Right lobe of liver (tissue), 6 donors: ENCODE data around the gene TFPI2. TPM values are rescaled to one million over a fixed set of nuclear protein-coding genes. Genes with fewer than 3 reads are reported as not detected.

Experiments used
- ATAC-seq, 4 donors: fragments of 200-7000 bp; cut with Tn5 transposase; one replicate each; pipeline ENCODE4 v1.9.1; 2020; ENCODE audit warnings: mild to moderate bottlenecking in 4 of 4, moderate library complexity in 4 of 4
- DNase-seq, 3 donors: peaks; one replicate each; pipeline ENCODE4 v3.0.0-alpha.2; 2020
- H3K27ac ChIP-seq, 3 donors: fragments of 200-600 bp; one replicate each; pipeline ENCODE4 v1.8.0; 2022
- H3K27me3 ChIP-seq, 2 donors: fragments of 200-600 bp; one replicate each; pipeline ENCODE4 v1.8.0; 2022
- H3K36me3 ChIP-seq, 4 donors: fragments of 200-600 bp; sonication (generic) in 1 of 4; one replicate each; pipeline versions ENCODE4 v1.5.1 to v1.8.0; 2017 to 2022; ENCODE audit warnings: control low read depth in 1 of 4
- H3K4me1 ChIP-seq, 4 donors: fragments of 200-600 bp; sonication (generic) in 1 of 4; one replicate each; pipeline versions ENCODE4 v1.5.1 to v1.8.0; 2017 to 2022; ENCODE audit warnings: control low read depth in 1 of 4
- H3K4me3 ChIP-seq, 3 donors: fragments of 200-600 bp; one replicate each; pipeline ENCODE4 v1.8.0; 2022
- H3K9me3 ChIP-seq, 4 donors: fragments of 200-600 bp; sonication (generic) in 1 of 4; one replicate each; pipeline versions ENCODE4 v1.5.1 to v1.8.0; 2017 to 2022; ENCODE audit warnings: control low read depth in 1 of 4
- POLR2A ChIP-seq: fragments of 450-650 bp; IDR thresholded peaks from one replicate; pipeline ENCODE4 v1.6.1; 2017; ENCODE audit warnings: antibody characterized with exemption, mild to moderate bottlenecking
- WGBS: methylation state at CpG from one replicate; pipeline ENCODE4 v1.1.6; 2018; ENCODE audit warnings: low coverage, low lambda C conversion rate; ENCODE audit not compliant: insufficient coverage; ENCODE audit errors: missing lambda C conversion rate; 5-methylcytosine and 5-hydroxymethylcytosine counted together
- intact Hi-C, 2 donors: fragments of 100-400 bp; cut with DNase I; formaldehyde crosslinking; loops; one replicate each; pipeline versions ENCODE4 v1.11.2 to v1.14.1; 2022
- total RNA-seq, 6 experiments: library from RNA; depleted of rRNA in 2 of 6; stranded (reverse); fragments of >200 nt in 2 of 6; fragmentation: NEBNext Ultra II Directional in 3 of 6; extraction: Animal tissue kit (Norgen Biotek cat#: 25700) in 3 of 6; gene quantifications; one replicate each; pipeline versions ENCODE4 v1.1.0 to v1.2.4, GENCODE V29; 2016 to 2023
- TF ChIP-seq, protein P1 (sequence below), 4 donors: fragments of 200-600 bp in 3 of 4; fragments of 450-650 bp in 1 of 4; IDR thresholded peaks; one replicate each; pipeline versions ENCODE4 v1.5.1 to v1.8.0; 2016 to 2022; ENCODE audit warnings: antibody characterized with exemption in 4 of 4, mild to moderate bottlenecking in 2 of 4
- donor health status: DM: no; HTN: yes; CAD: no.
- donor health status: DM: no; HTN: no; CAD: no.
- donor health status: DM: no; HTN: no; CAD: no.
- donor health status: DM: no; HTN: yes; CAD: no.
- donor health status: DM: no; HTN: yes; CAD: no.

Gene TFPI2
- total RNA-seq, 6 experiments from 2014 or later: 0.49 to 17.0 (median 2.0) TPM

- DNase-seq: no peak
- intact Hi-C loops: no loop called here
- H3K9me3 ChIP-seq: no peaks in the 10 kb centered on the region
- H3K4me3 ChIP-seq: no peak within 1 kb of the TSS
- TF ChIP-seq, protein P1, sequence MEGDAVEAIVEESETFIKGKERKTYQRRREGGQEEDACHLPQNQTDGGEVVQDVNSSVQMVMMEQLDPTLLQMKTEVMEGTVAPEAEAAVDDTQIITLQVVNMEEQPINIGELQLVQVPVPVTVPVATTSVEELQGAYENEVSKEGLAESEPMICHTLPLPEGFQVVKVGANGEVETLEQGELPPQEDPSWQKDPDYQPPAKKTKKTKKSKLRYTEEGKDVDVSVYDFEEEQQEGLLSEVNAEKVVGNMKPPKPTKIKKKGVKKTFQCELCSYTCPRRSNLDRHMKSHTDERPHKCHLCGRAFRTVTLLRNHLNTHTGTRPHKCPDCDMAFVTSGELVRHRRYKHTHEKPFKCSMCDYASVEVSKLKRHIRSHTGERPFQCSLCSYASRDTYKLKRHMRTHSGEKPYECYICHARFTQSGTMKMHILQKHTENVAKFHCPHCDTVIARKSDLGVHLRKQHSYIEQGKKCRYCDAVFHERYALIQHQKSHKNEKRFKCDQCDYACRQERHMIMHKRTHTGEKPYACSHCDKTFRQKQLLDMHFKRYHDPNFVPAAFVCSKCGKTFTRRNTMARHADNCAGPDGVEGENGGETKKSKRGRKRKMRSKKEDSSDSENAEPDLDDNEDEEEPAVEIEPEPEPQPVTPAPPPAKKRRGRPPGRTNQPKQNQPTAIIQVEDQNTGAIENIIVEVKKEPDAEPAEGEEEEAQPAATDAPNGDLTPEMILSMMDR (IDR thresholded peaks at IDR 0.05): no peak
- no peak for TF ChIP-seq POLR2A
- H3K27me3 ChIP-seq: no peaks in the 10 kb centered on the region
- H3K36me3 ChIP-seq: no peaks in the 10 kb centered on the region
- H3K27ac ChIP-seq: no peak within 1 kb of the TSS
- 42% methylated on average over 3 of the region's 3 CpGs for WGBS
- no peaks in the 10 kb centered on the region for H3K4me1 ChIP-seq
- ATAC-seq: no peak
These were observed 15.7 kb upstream of the TFPI2 start, which contains the start of gene GNGT1 for GRCh38 chr7:93906267-93906666. Gene GNGT1 (plus strand): TSS chr7:93906567. CDS start chr7:93906747, 180 bp downstream.

DNA sequence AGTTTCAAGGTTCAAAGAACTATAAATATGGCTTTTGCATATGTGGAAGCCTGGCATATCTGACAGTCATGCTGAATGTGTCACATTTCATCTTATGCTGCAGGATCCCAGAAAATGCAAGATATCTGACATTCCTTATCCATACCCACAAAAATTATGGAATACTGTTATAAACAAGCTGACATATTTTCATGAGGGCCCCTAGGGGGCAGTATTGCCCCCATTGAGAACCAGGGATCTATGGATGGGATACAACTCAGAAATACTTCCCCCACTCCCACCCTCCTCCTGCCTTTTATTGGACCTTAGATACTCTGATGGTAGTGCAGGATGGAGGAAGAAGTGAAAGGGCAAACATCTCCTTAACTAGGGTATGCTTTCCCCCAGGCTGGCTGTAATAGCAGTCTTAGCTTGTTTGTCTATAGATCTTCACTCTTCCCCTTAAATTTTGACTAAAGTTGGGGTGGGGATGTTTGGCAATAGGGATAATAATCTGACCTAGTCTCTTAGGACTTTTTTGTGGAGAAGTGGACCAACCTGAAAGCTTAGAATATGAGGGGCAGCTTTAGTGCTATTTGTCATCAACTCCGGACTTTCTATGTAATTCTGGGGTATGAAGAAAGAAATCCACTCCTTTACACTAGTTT, 12.3 kb upstream of the TFPI2 start:
- DNase-seq (no peak), ATAC-seq (peak; percentile 50 to 69 (median 66))
- H3K9me3 ChIP-seq: no peaks in the 10 kb centered on the region
- H3K27ac ChIP-seq: no peak overlapping the region
- no peaks in the 10 kb centered on the region for H3K4me1 ChIP-seq
- H3K27me3 ChIP-seq: no peaks in the 10 kb centered on the region
- no peaks in the 10 kb centered on the region for H3K36me3 ChIP-seq
- no peak for TF ChIP-seq POLR2A
- TF ChIP-seq, protein P1 (IDR thresholded peaks at IDR 0.05): peak; percentile 36 to 74 (median 64)
- H3K4me3 ChIP-seq: no peak overlapping the region
- WGBS: 73% methylated on average over 1 of the region's 1 CpG
- intact Hi-C loops: no loop called here

GRCh38 chr7:93897680-93898079, 7.1 kb upstream of the TFPI2 start:
- Histone ChIP-seq H3K9me3 (no peaks in the 10 kb centered on the region), H3K27me3 (no peaks in the 10 kb centered on the region), H3K27ac (no peak overlapping the region), H3K36me3 (no peaks in the 10 kb centered on the region), H3K4me1 (no peaks in the 10 kb centered on the region), H3K4me3 (no peak overlapping the region)
- ATAC-seq (no peak), DNase-seq (no peak)
- no peak for TF ChIP-seq POLR2A
- TF ChIP-seq, protein P1 (IDR thresholded peaks at IDR 0.05): no peak
- 31% methylated on average over 2 of the region's 2 CpGs for WGBS
- intact Hi-C loops: no loop called here

DNA sequence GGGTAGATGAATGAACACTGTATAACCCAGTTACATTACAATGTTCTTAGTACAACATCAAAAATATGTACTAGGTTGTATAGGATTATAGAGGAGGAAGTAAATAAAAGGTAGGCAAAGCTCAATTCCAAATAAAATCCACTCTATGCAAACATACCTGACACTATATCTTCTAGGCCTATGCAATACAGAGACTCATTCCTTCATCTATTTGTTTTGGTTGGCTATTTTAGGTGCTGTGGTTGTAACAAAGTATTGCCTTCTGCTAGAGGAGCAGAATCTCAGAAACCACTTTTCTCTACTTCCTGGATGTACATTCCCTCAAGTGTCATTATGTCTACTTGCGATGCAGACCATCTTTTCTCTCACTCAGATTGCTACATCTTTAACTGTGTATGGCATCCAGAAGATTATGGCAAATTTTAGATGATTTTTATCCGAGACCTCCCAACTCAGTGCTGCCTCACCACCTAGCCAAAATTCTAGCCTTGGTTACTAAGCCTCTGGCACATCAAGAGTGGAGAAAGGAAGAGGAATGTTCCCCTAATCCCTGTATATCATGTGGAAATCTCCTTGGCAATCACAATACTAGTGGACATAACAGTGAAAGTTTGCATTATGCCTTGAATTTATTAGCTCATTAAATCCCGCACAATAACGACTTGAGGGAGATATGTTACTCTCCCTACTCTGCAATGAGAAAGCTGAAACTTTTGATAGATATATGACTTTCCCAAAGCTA, 5.5 kb upstream of the TFPI2 start:
- intact Hi-C loops: no loop called here
- WGBS: 56% methylated on average over 4 of the region's 4 CpGs

More for the DNA sequence above, 5.5 kb upstream of the TFPI2 start:
- no peaks in the 10 kb centered on the region for H3K36me3 ChIP-seq
- H3K4me3 ChIP-seq: no peak overlapping the region
- no peaks in the 10 kb centered on the region for H3K9me3 ChIP-seq
- H3K4me1 ChIP-seq: no peaks in the 10 kb centered on the region
- ATAC-seq (no peak), DNase-seq (no peak)
- no peaks in the 10 kb centered on the region for H3K27me3 ChIP-seq
- TF ChIP-seq, protein P1 (IDR thresholded peaks at IDR 0.05): no peak
- TF ChIP-seq POLR2A: no peak
- no peak overlapping the region for H3K27ac ChIP-seq
